Fibroblast of pulmonary artery (primary cell): ENCODE data around the gene AGFG1.

Experiments used
- DNase-seq: peaks from one replicate; pipeline ENCODE4 v3.0.0-alpha.2; 2010; ENCODE audit warnings: low read depth
- H3K4me3 ChIP-seq: replicated peaks from 2 replicates; pipeline ENCODE4 v1.5.1; 2011; ENCODE audit warnings: low read depth, mild to moderate bottlenecking, control low read depth, low read length, moderate library complexity
- CTCF ChIP-seq: IDR thresholded peaks from 2 replicates; pipeline ENCODE4 v1.5.1; 2011; ENCODE audit warnings: mild to moderate bottlenecking, control low read depth, low read length, inconsistent platforms; ENCODE audit errors: missing control alignments

Gene AGFG1

GRCh38 chr2:227504700-227505099 lies 32.7 kb downstream of the AGFG1 start:
- DNase-seq, result no peak

DNA sequence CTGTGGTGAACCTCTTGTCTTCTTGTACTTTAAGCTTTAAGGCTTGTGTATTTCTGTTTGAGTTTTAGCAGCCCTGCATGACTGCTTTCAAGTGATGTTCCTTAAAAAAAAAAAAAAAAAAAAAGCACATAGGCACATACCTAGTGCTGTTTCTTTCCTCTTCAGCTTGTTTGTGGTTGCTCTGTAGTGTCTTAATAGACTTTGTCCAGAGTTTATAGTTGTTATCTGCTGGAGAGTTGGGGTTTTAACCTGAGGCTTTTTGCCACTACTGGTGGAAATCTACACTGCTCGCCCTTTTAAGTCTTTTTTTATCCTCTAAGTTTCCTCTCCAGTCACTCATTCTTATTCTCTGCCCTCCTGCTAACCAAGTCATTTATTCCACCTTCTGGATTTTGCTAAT lies 34.5 kb downstream of the AGFG1 start:
- H3K4me3 ChIP-seq, result no peak overlapping the region
- no peak for TF ChIP-seq CTCF
- DNase-seq, result no peak

More at GRCh38 chr2:227504700-227505099, 32.7 kb downstream of the AGFG1 start:
- TF ChIP-seq CTCF, result no peak
- no peak overlapping the region for H3K4me3 ChIP-seq

GRCh38 chr2:227507963-227508362 lies 36.0 kb downstream of the AGFG1 start:
- no peak for DNase-seq
- TF ChIP-seq CTCF, result no peak
- H3K4me3 ChIP-seq, result no peak overlapping the region

GRCh38 chr2:227509076-227509475 lies 37.1 kb downstream of the AGFG1 start:
- H3K4me3 ChIP-seq, result no peak overlapping the region
- DNase-seq, result no peak
- TF ChIP-seq CTCF, result no peak

DNA sequence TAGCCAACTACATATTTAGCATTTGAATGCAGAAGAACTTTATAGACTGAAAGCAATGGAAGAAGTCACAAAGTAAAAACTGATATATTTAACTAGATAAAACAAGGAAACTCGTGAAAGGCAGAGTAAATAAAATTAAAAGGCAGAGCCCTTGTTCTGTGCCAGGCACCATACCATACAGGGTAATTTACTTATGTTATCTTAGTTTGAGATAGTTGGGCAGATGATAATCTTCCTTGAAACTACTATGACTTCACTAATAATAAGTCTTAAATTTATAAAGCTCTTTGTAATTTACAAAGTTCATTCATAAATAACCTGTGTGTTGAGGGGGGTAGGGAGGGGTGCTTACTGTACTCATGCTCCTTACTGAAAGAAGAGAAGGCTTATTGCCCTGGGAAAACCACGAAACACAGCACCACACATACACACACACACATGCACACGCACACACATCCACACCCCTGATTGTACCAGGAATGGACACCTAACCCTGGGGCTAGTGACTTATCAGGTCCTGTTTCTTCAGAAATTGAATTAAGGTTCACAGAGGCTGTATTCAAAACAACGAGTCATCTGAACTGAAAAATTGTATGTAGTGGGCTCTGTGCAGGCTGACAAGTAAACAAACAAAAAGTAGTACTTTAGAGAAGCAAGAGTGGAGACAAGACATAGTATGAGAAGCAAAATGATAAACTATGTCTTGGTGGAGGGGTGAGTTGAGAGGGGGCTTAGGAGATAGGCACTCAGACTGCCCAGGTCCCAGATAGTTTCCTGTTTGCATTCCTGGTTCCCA lies 38.1 kb downstream of the AGFG1 start:
- peak; percentile 31 for DNase-seq
- no peak overlapping the region for H3K4me3 ChIP-seq
- no peak for TF ChIP-seq CTCF

DNA sequence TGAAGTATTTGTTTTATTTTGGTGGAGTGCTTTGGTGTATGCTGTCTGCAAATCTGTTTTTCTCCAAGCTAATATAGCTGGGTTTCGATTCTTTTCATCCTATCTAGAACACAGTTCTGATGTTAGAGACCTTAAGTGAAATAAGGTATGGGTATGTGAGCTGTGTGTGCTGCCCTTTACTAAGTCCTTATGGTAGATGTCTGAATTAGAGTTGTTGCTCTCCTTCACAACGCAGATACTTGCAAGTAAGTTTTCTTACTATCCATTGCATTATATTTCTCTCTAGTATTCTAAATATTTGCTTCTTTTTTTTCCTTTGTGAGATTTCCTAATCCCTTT lies 38.6 kb downstream of the AGFG1 start:
- no peak for TF ChIP-seq CTCF
- DNase-seq, result no peak
- H3K4me3 ChIP-seq, result no peak overlapping the region
